T-helper 17 cell (primary cell): ENCODE data around the gene DNAH8. TPM values are rescaled to one million over a fixed set of nuclear protein-coding genes. Genes with fewer than 3 reads are reported as not detected.

Source experiments
- ATAC-seq: fragments of 150-1000 bp; cut with Tn5 transposase; 2 replicates; pipeline ENCODE4 v1.10.0; 2021; ENCODE audit warnings: mild to moderate bottlenecking, moderate library complexity
- DNase-seq, 3 donors: peaks; one replicate each; pipeline versions ENCODE4 v3.0.0 to v3.0.0-alpha.2; 2020 to 2021
- H3K9me3 ChIP-seq: one replicate; pipeline ENCODE4 v1.7.0; 2013; ENCODE audit warnings: low read length, mild to moderate bottlenecking; ENCODE audit not compliant: control insufficient read depth, poor library complexity, severe bottlenecking
- H3K27ac Mint-ChIP-seq: one replicate; pipeline ENCODE4 v1.8.0; 2022; ENCODE audit warnings: mild to moderate bottlenecking, moderate library complexity, mixed read lengths
- H3K27me3 Mint-ChIP-seq: one replicate; pipeline ENCODE4 v1.8.0; 2022; ENCODE audit warnings: mixed read lengths
- H3K36me3 Mint-ChIP-seq: one replicate; pipeline ENCODE4 v1.8.0; 2022; ENCODE audit warnings: low read depth, mixed read lengths
- H3K4me1 Mint-ChIP-seq: one replicate; pipeline ENCODE4 v1.8.0; 2022; ENCODE audit warnings: mild to moderate bottlenecking, mixed read lengths
- H3K4me3 Mint-ChIP-seq: one replicate; pipeline ENCODE4 v1.8.0; 2022; ENCODE audit warnings: mild to moderate bottlenecking, moderate library complexity, mixed read lengths
- total RNA-seq, 4 donors: library from RNA in 2 of 4; stranded (reverse) in 2 of 4; gene quantifications; one replicate each; pipeline ENCODE4 v1.2.3 and lab custom pipeline; 2022 to 2026

The DNAH8 gene
- total RNA-seq, 2 donors from 2014 or later = 0.05 TPM

GRCh38 chr6:38708496-38708895 lies 6.6 kb upstream of the DNAH8 start:
- H3K27ac Mint-ChIP-seq = no peak overlapping the region

GRCh38 chr6:38713812-38714211 lies 1.3 kb upstream of the DNAH8 start:
- peak overlapping the region; percentile 62 for H3K27ac Mint-ChIP-seq
- ATAC-seq = peak; percentile 89

More at GRCh38 chr6:38708496-38708895, 6.6 kb upstream of the DNAH8 start:
- Mint-ChIP-seq H3K4me3 (no peak overlapping the region), H3K36me3 (peaks cover 2% of the 10 kb centered on the region), H3K4me1 (peaks cover 4% of the 10 kb centered on the region), H3K27me3 (peaks cover 24% of the 10 kb centered on the region)
- ATAC-seq (no peak), DNase-seq (no peak)
- H3K9me3 ChIP-seq = no peaks in the 10 kb centered on the region

GRCh38 chr6:38714239-38715015 lies 684 bp upstream of the DNAH8 start:
- ATAC-seq (peak; percentile 33), DNase-seq (no peak)
- peaks cover 16% of the 10 kb centered on the region for H3K4me1 Mint-ChIP-seq
- peaks cover 8% of the 10 kb centered on the region for H3K36me3 Mint-ChIP-seq
- peaks cover 26% of the 10 kb centered on the region for H3K27me3 Mint-ChIP-seq
- peak overlapping the region; percentile 71 for H3K4me3 Mint-ChIP-seq
- H3K27ac Mint-ChIP-seq = no peak overlapping the region
- H3K9me3 ChIP-seq = no peaks in the 10 kb centered on the region

More at GRCh38 chr6:38713812-38714211, 1.3 kb upstream of the DNAH8 start:
- Mint-ChIP-seq H3K36me3 (peaks cover 5% of the 10 kb centered on the region), H3K27me3 (peaks cover 22% of the 10 kb centered on the region), H3K4me1 (peaks cover 15% of the 10 kb centered on the region), H3K4me3 (peak overlapping the region; percentile 71)
- DNase-seq = peak in 1 of 3 donors; percentile 7
- no peaks in the 10 kb centered on the region for H3K9me3 ChIP-seq

GRCh38 chr6:38716825-38717224 lies 1.7 kb downstream of the DNAH8 start:
- peak overlapping the region; percentile 5 for H3K27ac Mint-ChIP-seq
- H3K4me3 Mint-ChIP-seq = peak overlapping the region; percentile 31
- H3K4me1 Mint-ChIP-seq = peaks cover 16% of the 10 kb centered on the region
- no peak for ATAC-seq
- no peak for DNase-seq
- H3K27me3 Mint-ChIP-seq = peaks cover 27% of the 10 kb centered on the region
- H3K36me3 Mint-ChIP-seq = peaks cover 9% of the 10 kb centered on the region
- no peaks in the 10 kb centered on the region for H3K9me3 ChIP-seq

- ATAC-seq = no peak
- H3K4me3 Mint-ChIP-seq = no peak overlapping the region
- peaks cover 27% of the 10 kb centered on the region for H3K27me3 Mint-ChIP-seq
- H3K9me3 ChIP-seq = no peaks in the 10 kb centered on the region
- peaks cover 7% of the 10 kb centered on the region for H3K4me1 Mint-ChIP-seq
- DNase-seq = no peak
- H3K27ac Mint-ChIP-seq = no peak overlapping the region
- peaks cover 9% of the 10 kb centered on the region for H3K36me3 Mint-ChIP-seq
These were observed 4.2 kb downstream of the DNAH8 start for GRCh38 chr6:38719358-38719757.

GRCh38 chr6:38720295-38720694 lies 5.2 kb downstream of the DNAH8 start:
- Mint-ChIP-seq H3K27me3 (peaks cover 27% of the 10 kb centered on the region), H3K4me1 (peaks cover 5% of the 10 kb centered on the region), H3K27ac (no peak overlapping the region), H3K4me3 (no peak overlapping the region), H3K36me3 (peaks cover 9% of the 10 kb centered on the region)
- ATAC-seq (no peak), DNase-seq (no peak)
- no peaks in the 10 kb centered on the region for H3K9me3 ChIP-seq

- H3K27ac Mint-ChIP-seq = no peak overlapping the region
- peaks cover 6% of the 10 kb centered on the region for H3K36me3 Mint-ChIP-seq
- peaks cover 5% of the 10 kb centered on the region for H3K4me1 Mint-ChIP-seq
- DNase-seq (no peak), ATAC-seq (no peak)
- H3K9me3 ChIP-seq = no peaks in the 10 kb centered on the region
- peaks cover 16% of the 10 kb centered on the region for H3K27me3 Mint-ChIP-seq
- no peak overlapping the region for H3K4me3 Mint-ChIP-seq
These were observed 6.9 kb downstream of the DNAH8 start for GRCh38 chr6:38722038-38722437.

GRCh38 chr6:38722727-38723334 lies 7.7 kb downstream of the DNAH8 start:
- no peak for ATAC-seq
- H3K9me3 ChIP-seq = no peaks in the 10 kb centered on the region
- Mint-ChIP-seq H3K27me3 (peaks cover 15% of the 10 kb centered on the region), H3K27ac (no peak overlapping the region), H3K36me3 (peaks cover 6% of the 10 kb centered on the region), H3K4me3 (no peak overlapping the region), H3K4me1 (peaks cover 5% of the 10 kb centered on the region)
- DNase-seq = no peak

GRCh38 chr6:38723783-38724182 lies 8.7 kb downstream of the DNAH8 start:
- Mint-ChIP-seq H3K4me3 (no peak overlapping the region), H3K27me3 (peaks cover 12% of the 10 kb centered on the region), H3K36me3 (peaks cover 5% of the 10 kb centered on the region), H3K4me1 (peaks cover 4% of the 10 kb centered on the region), H3K27ac (no peak overlapping the region)
- DNase-seq (no peak), ATAC-seq (no peak)
- H3K9me3 ChIP-seq = no peaks in the 10 kb centered on the region

- no peaks in the 10 kb centered on the region for H3K9me3 ChIP-seq
- no peak for ATAC-seq
These were observed 9.2 kb downstream of the DNAH8 start for GRCh38 chr6:38724343-38724742.

GRCh38 chr6:38725414-38726183 lies 10.5 kb downstream of the DNAH8 start:
- no peak for ATAC-seq
- DNase-seq = no peak
- H3K9me3 ChIP-seq = no peaks in the 10 kb centered on the region
- Mint-ChIP-seq H3K4me1 (peaks cover 5% of the 10 kb centered on the region), H3K27ac (no peak overlapping the region), H3K27me3 (no peaks in the 10 kb centered on the region), H3K36me3 (peaks cover 1% of the 10 kb centered on the region), H3K4me3 (no peak overlapping the region)

More at GRCh38 chr6:38724343-38724742, 9.2 kb downstream of the DNAH8 start:
- no peak overlapping the region for H3K27ac Mint-ChIP-seq
- DNase-seq = no peak
- peaks cover 6% of the 10 kb centered on the region for H3K27me3 Mint-ChIP-seq
- peaks cover 3% of the 10 kb centered on the region for H3K4me1 Mint-ChIP-seq
- H3K4me3 Mint-ChIP-seq = no peak overlapping the region
- peaks cover 2% of the 10 kb centered on the region for H3K36me3 Mint-ChIP-seq

- DNase-seq = no peak
- Mint-ChIP-seq H3K36me3 (no peaks in the 10 kb centered on the region), H3K4me1 (peaks cover 7% of the 10 kb centered on the region), H3K4me3 (no peak overlapping the region), H3K27ac (no peak overlapping the region), H3K27me3 (peaks cover 9% of the 10 kb centered on the region)
- H3K9me3 ChIP-seq = no peaks in the 10 kb centered on the region
- no peak for ATAC-seq
These were observed 13.1 kb downstream of the DNAH8 start for GRCh38 chr6:38728203-38728602.

GRCh38 chr6:38730140-38730862 lies 15.2 kb downstream of the DNAH8 start:
- ATAC-seq (no peak), DNase-seq (no peak)
- Mint-ChIP-seq H3K36me3 (no peaks in the 10 kb centered on the region), H3K27me3 (peaks cover 14% of the 10 kb centered on the region), H3K27ac (no peak overlapping the region), H3K4me1 (peaks cover 7% of the 10 kb centered on the region), H3K4me3 (no peak overlapping the region)
- H3K9me3 ChIP-seq = no peaks in the 10 kb centered on the region
